ENCODE results near the gene HPCAL1.
"Not testable (repeated sequence)": the region's sequence is repeated elsewhere in the genome, so short reads cannot be mapped to it uniquely, and the experiment has no call there.

HPCAL1 gene

GRCh38 chr2:10285191-10285555 is 17.5 kb upstream of the HPCAL1 start:
- DNase-seq: no peak

- DNase-seq: peak; percentile 31
Observed at GRCh38 chr2:10285556-10286198, 17.0 kb upstream of the HPCAL1 start.

- no peak for DNase-seq
Observed at GRCh38 chr2:10286216-10287037, 16.3 kb upstream of the HPCAL1 start.

- DNase-seq: no peak
Observed at GRCh38 chr2:10287761-10288160, 14.9 kb upstream of the HPCAL1 start.

GRCh38 chr2:10288606-10289005 is 14.1 kb upstream of the HPCAL1 start:
- DNase-seq: no peak

GRCh38 chr2:10289352-10289751 is 13.4 kb upstream of the HPCAL1 start:
- DNase-seq: no peak

GRCh38 chr2:10289891-10290290 is 12.8 kb upstream of the HPCAL1 start:
- peak; percentile 48 for DNase-seq

- DNase-seq: not testable (repeated sequence)
Observed at GRCh38 chr2:10291376-10291775, 11.3 kb upstream of the HPCAL1 start.

GRCh38 chr2:10292033-10292432 is 10.7 kb upstream of the HPCAL1 start:
- no peak for DNase-seq

- no peak for DNase-seq
Observed at GRCh38 chr2:10293603-10294002, 9.1 kb upstream of the HPCAL1 start.

- no peak for DNase-seq
Observed at GRCh38 chr2:10294077-10294476, 8.6 kb upstream of the HPCAL1 start.

GRCh38 chr2:10295649-10296048 is 7.1 kb upstream of the HPCAL1 start:
- not testable (repeated sequence) for DNase-seq

GRCh38 chr2:10296142-10296541 is 6.6 kb upstream of the HPCAL1 start:
- no peak for DNase-seq

- DNase-seq: no peak
Observed at GRCh38 chr2:10297191-10297830, 5.4 kb upstream of the HPCAL1 start.

GRCh38 chr2:10297959-10298531 is 4.7 kb upstream of the HPCAL1 start:
- DNase-seq: peak; percentile 97

GRCh38 chr2:10298777-10299176 is 3.9 kb upstream of the HPCAL1 start:
- DNase-seq: not testable (repeated sequence)

GRCh38 chr2:10300328-10300920 is 2.3 kb upstream of the HPCAL1 start:
- no peak for DNase-seq

GRCh38 chr2:10300997-10301940 is 1.4 kb upstream of the HPCAL1 start:
- no peak for DNase-seq

GRCh38 chr2:10301941-10302478 is 694 bp upstream of the HPCAL1 start:
- no peak for DNase-seq

GRCh38 chr2:10303181-10303693 is 533 bp downstream of the HPCAL1 start:
- no peak for DNase-seq

GRCh38 chr2:10303694-10304378 is 1.1 kb downstream of the HPCAL1 start:
- DNase-seq: peak; percentile 51
